Lung (tissue), 12 donors: ENCODE data around the gene CENPO. TPM values are rescaled to one million over a fixed set of nuclear protein-coding genes. Genes with fewer than 3 reads are reported as not detected.

ENCODE experiments used
- ATAC-seq: fragments of 200-7000 bp; cut with Tn5 transposase; one replicate; pipeline ENCODE4 v1.9.1; 2020; ENCODE audit warnings: moderate number of reproducible peaks; ENCODE audit not compliant: insufficient read depth, low FRiP score
- DNase-seq, 3 donors: peaks; one replicate each; pipeline ENCODE4 v3.0.0-alpha.2; 2013 to 2017
- H3K27ac ChIP-seq, 2 donors: one replicate each; pipeline ENCODE4 v1.5.1; 2013; ENCODE audit warnings: mild to moderate bottlenecking in 2 of 2, moderate library complexity in 2 of 2, control low read depth in 1 of 2, inconsistent platforms in 1 of 2, low read depth in 1 of 2, low read length in 1 of 2
- H3K27me3 ChIP-seq, 3 donors: one replicate each; pipeline ENCODE4 v1.5.1; 2013; ENCODE audit warnings: low read length in 2 of 3; ENCODE audit not compliant: control insufficient read depth in 3 of 3, insufficient read depth in 3 of 3
- H3K36me3 ChIP-seq, 4 donors: one replicate each; pipeline ENCODE4 v1.5.1; 2013; ENCODE audit warnings: low read length in 4 of 4, mild to moderate bottlenecking in 1 of 4, moderate library complexity in 1 of 4; ENCODE audit not compliant: control insufficient read depth in 4 of 4, insufficient read depth in 4 of 4
- H3K4me1 ChIP-seq, 5 donors: one replicate each; pipeline ENCODE4 v1.5.1; 2013; ENCODE audit warnings: low read length in 5 of 5, mild to moderate bottlenecking in 2 of 5, moderate library complexity in 1 of 5; ENCODE audit not compliant: control insufficient read depth in 5 of 5, insufficient read depth in 5 of 5
- H3K4me3 ChIP-seq: one replicate; pipeline ENCODE4 v1.5.1; 2013; ENCODE audit warnings: mild to moderate bottlenecking, control low read depth, moderate library complexity
- H3K9ac ChIP-seq, 2 donors: one replicate each; pipeline ENCODE4 v1.5.1; 2013; ENCODE audit warnings: low read length in 2 of 2, control low read depth in 1 of 2; ENCODE audit not compliant: insufficient read depth in 1 of 2
- H3K9me3 ChIP-seq, 4 donors: one replicate each; pipeline ENCODE4 v1.5.1; 2013; ENCODE audit warnings: low read length in 3 of 4, mild to moderate bottlenecking in 1 of 4, moderate library complexity in 1 of 4; ENCODE audit not compliant: control insufficient read depth in 4 of 4, insufficient read depth in 3 of 4
- CTCF ChIP-seq: IDR thresholded peaks from 2 replicates; pipeline ENCODE4 v1.5.1; 2012; ENCODE audit warnings: mild to moderate bottlenecking; ENCODE audit errors: control extremely low read depth, extremely low read depth
- WGBS, 2 donors: extraction: QIAGEN DNeasy Blood & Tissue Kit; methylation state at CpG; one replicate each; pipeline ENCODE4 v1.1.7; 2013; 5-methylcytosine and 5-hydroxymethylcytosine counted together
- polyA plus RNA-seq, 2 donors: library from polyadenylated mRNA; stranded (reverse); fragments of 200-250 nt; gene quantifications; one replicate each; pipeline ENCODE4 v1.2.1, GENCODE V29; 2013
- total RNA-seq, 2 donors: library from RNA; depleted of rRNA in 1 of 2; stranded (reverse); fragments of >200 nt in 1 of 2; gene quantifications; one replicate each; pipeline ENCODE4 v1.2.1, GENCODE V29; 2014 to 2021
- donor health status: control.
- donor health status: control.
- donor health status: Bipolar disorder and iron deficiency.
- donor health status: healthy.
- donor health status: DM: yes; HTN: yes; CAD: no.

Gene CENPO
- total and polyA plus RNA-seq, 4 donors, result 3.5 to 9.6 (median 5.9) TPM

DNA sequence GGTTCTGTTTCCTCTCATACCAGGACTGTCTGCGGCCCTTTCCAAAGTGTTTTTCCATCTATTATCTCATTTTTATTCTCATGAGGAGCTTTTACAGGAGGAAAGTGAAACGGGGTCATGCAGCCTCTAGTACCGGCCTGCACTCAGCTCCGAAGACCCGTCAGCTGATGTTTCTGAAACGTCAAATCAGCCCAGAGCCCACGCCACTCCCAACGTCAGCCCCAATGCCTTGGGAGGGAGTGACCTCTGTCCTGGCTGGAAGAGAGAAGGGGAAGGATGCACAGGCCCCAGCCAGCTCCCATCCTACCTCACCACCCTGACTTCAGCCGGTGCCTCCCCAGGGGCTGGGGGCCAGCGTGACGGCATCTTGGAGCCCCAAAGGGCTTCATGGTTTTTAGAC is 68.3 kb downstream of the CENPO start:
- Histone ChIP-seq H3K4me1 (peaks cover 0 to 6% (median 0%) of the 10 kb centered on the region in 5 donors), H3K4me3 (no peak overlapping the region), H3K27ac (no peak overlapping the region), H3K36me3 (no peaks in the 10 kb centered on the region), H3K9me3 (no peaks in the 10 kb centered on the region), H3K9ac (no peak overlapping the region), H3K27me3 (no peaks in the 10 kb centered on the region)
- ATAC-seq, result no peak
- no peak for DNase-seq
- no peak for TF ChIP-seq CTCF
- WGBS, 2 donors, result 92 to 94% methylated on average over 11 of the region's 11 CpGs

DNA sequence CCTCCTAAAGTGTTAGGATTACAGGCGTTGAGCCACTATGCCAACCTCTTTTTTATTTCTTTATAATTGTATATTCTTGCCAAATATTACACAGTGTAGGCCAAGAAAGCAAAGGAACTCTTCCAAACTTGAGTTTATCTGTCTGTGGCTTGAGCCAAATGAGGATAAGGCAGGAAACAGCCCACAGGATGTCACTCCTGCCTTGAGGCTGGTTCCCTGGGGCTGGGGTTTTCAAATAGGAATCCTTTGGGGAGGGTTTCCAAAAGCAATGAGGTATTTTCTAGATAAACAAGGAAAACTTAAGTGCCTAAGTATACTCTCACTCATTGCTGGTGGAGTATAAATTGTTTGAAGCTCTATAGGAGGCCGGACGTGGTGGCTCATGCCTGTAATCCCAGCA is 70.4 kb downstream of the CENPO start:
- ATAC-seq (no peak), DNase-seq (peak in 2 of 3 donors; percentile 26 to 57)
- H3K9ac ChIP-seq, result no peak overlapping the region
- H3K4me3 ChIP-seq, result no peak overlapping the region
- WGBS, 2 donors, result 81 to 87% methylated on average over 3 of the region's 3 CpGs
- H3K9me3 ChIP-seq, result no peaks in the 10 kb centered on the region
- no peak overlapping the region for H3K27ac ChIP-seq
- peaks cover 0 to 4% (median 0%) of the 10 kb centered on the region in 5 donors for H3K4me1 ChIP-seq
- no peak for TF ChIP-seq CTCF
- H3K36me3 ChIP-seq, result no peaks in the 10 kb centered on the region
- H3K27me3 ChIP-seq, result no peaks in the 10 kb centered on the region

- no peak for TF ChIP-seq CTCF
- no peak for ATAC-seq
- H3K4me3 ChIP-seq, result no peak overlapping the region
Measured at GRCh38 chr2:24866946-24867345, 73.7 kb downstream of the CENPO start.

GRCh38 chr2:24870440-24870839 is 77.2 kb downstream of the CENPO start:
- no peak overlapping the region for H3K9ac ChIP-seq
- TF ChIP-seq CTCF, result no peak
- no peak overlapping the region for H3K27ac ChIP-seq
- no peak overlapping the region for H3K4me3 ChIP-seq
- H3K9me3 ChIP-seq, result no peaks in the 10 kb centered on the region
- H3K36me3 ChIP-seq, result peaks cover 0 to 2% (median 0%) of the 10 kb centered on the region in 4 donors
- 92 to 97% methylated on average over 5 of the region's 5 CpGs for WGBS, 2 donors
- peaks cover 0 to 14% (median 4%) of the 10 kb centered on the region in 5 donors for H3K4me1 ChIP-seq
- no peaks in the 10 kb centered on the region for H3K27me3 ChIP-seq
- no peak for ATAC-seq
- no peak for DNase-seq

More at GRCh38 chr2:24866946-24867345, 73.7 kb downstream of the CENPO start:
- H3K9me3 ChIP-seq, result no peaks in the 10 kb centered on the region
- H3K36me3 ChIP-seq, result peaks cover 0 to 2% (median 0%) of the 10 kb centered on the region in 4 donors
- no peak overlapping the region for H3K27ac ChIP-seq
- no peak for DNase-seq
- peaks cover 0 to 7% (median 3%) of the 10 kb centered on the region in 5 donors for H3K4me1 ChIP-seq
- no peak overlapping the region for H3K9ac ChIP-seq
- 58 to 89% methylated on average over 6 of the region's 6 CpGs for WGBS, 2 donors
- no peaks in the 10 kb centered on the region for H3K27me3 ChIP-seq
